DOHH2 (cell line): Measurements from ENCODE around the gene CDC25C.
A peak's percentile ranks its signal among the peaks of the same experiment; 100 is the strongest.

Experiments
- H3F3A ChIP-seq: fragments of 200-600 bp; sonication (generic), shearing (Covaris generic); 2 replicates; pipeline ENCODE4 v1.6.0; 2016; ENCODE audit warnings: antibody characterized with exemption, mild to moderate bottlenecking; ENCODE audit not compliant: control insufficient read depth, insufficient read depth
- H3K27ac ChIP-seq: fragments of 200-600 bp; sonication (generic); 2 replicates; pipeline ENCODE4 v1.5.1; 2014; ENCODE audit warnings: low read depth, mild to moderate bottlenecking, low read length, moderate library complexity
- H3K27me3 ChIP-seq: fragments of 200-600 bp; sonication (generic); 2 replicates; pipeline ENCODE4 v1.6.1; 2014; ENCODE audit warnings: mild to moderate bottlenecking, low read length, mixed read lengths; ENCODE audit not compliant: control insufficient read depth
- H3K36me3 ChIP-seq: fragments of 200-600 bp; sonication (generic); 2 replicates; pipeline ENCODE4 v1.6.1; 2014; ENCODE audit warnings: mild to moderate bottlenecking, low read length, moderate library complexity, mixed read lengths; ENCODE audit not compliant: control insufficient read depth
- H3K4me1 ChIP-seq: fragments of 200-600 bp; sonication (generic); 2 replicates; pipeline ENCODE4 v1.6.1; 2014; ENCODE audit warnings: mild to moderate bottlenecking, low read length, mixed read lengths; ENCODE audit not compliant: control insufficient read depth
- H3K4me2 ChIP-seq: fragments of 200-600 bp; sonication (generic); 2 replicates; pipeline ENCODE4 v1.6.0; 2014; ENCODE audit warnings: mild to moderate bottlenecking, low read length, moderate library complexity
- H3K4me3 ChIP-seq: fragments of 200-600 bp; sonication (generic); 2 replicates; pipeline ENCODE4 v1.5.1; 2014; ENCODE audit warnings: mild to moderate bottlenecking, low read length, mixed read lengths
- H3K79me2 ChIP-seq: fragments of 200-600 bp; sonication (generic); 2 replicates; pipeline ENCODE4 v1.6.1; 2014; ENCODE audit warnings: mild to moderate bottlenecking, low read length, mixed read lengths; ENCODE audit not compliant: control insufficient read depth
- H3K9me2 ChIP-seq: fragments of 200-600 bp; sonication (generic); replicated peaks from 2 replicates; pipeline ENCODE4 v1.6.1; 2014; ENCODE audit warnings: mild to moderate bottlenecking, low read length, mixed read lengths; ENCODE audit not compliant: control insufficient read depth
- H3K9me3 ChIP-seq: fragments of 200-600 bp; sonication (generic); 2 replicates; pipeline ENCODE4 v1.6.1; 2014; ENCODE audit warnings: antibody characterized with exemption, low read length, mixed read lengths; ENCODE audit not compliant: control insufficient read depth, insufficient read depth
- H4K20me1 ChIP-seq: fragments of 200-600 bp; sonication (generic); 2 replicates; pipeline ENCODE4 v1.6.0; 2014; ENCODE audit warnings: low read depth, mild to moderate bottlenecking, antibody characterized with exemption, low read length, moderate library complexity; ENCODE audit not compliant: control insufficient read depth, insufficient read depth
- EZH2phosphoT487 ChIP-seq: fragments of 200-600 bp; sonication (generic); IDR thresholded peaks from 2 replicates; pipeline ENCODE4 v1.6.1; 2017; ENCODE audit warnings: borderline replicate concordance, mild to moderate bottlenecking, antibody characterized with exemption, low read length, moderate library complexity, mixed read lengths
- TF ChIP-seq, protein P1 (sequence below): fragments of 200-600 bp; sonication (generic); IDR thresholded peaks from one replicate; pipeline ENCODE4 v1.5.1; 2014; ENCODE audit warnings: antibody characterized with exemption, mild to moderate bottlenecking, low read depth, low read length; ENCODE audit not compliant: poor library complexity, severe bottlenecking

The CDC25C gene

DNA sequence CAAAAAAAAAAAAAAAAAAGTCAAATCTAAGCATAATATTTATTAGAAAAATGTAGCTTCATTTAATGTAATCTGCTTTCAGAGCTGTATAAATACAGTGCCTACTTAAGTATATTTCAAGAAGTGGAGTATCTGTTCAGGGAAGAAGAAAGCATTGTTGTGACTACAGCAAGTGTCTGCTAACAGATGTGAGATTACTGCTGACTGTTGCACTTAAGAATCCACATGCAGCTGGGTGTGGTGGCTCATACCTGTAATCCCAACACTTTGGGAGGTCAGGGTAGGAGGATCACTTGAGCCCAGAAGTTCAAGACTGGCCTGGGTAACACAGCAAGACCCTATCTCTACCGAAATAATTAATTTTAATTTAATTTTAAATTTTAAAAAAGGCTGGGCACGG, 39.9 kb upstream of the CDC25C start:
- no peaks in the 10 kb centered on the region for H3K9me2 ChIP-seq
- TF ChIP-seq, protein P1, sequence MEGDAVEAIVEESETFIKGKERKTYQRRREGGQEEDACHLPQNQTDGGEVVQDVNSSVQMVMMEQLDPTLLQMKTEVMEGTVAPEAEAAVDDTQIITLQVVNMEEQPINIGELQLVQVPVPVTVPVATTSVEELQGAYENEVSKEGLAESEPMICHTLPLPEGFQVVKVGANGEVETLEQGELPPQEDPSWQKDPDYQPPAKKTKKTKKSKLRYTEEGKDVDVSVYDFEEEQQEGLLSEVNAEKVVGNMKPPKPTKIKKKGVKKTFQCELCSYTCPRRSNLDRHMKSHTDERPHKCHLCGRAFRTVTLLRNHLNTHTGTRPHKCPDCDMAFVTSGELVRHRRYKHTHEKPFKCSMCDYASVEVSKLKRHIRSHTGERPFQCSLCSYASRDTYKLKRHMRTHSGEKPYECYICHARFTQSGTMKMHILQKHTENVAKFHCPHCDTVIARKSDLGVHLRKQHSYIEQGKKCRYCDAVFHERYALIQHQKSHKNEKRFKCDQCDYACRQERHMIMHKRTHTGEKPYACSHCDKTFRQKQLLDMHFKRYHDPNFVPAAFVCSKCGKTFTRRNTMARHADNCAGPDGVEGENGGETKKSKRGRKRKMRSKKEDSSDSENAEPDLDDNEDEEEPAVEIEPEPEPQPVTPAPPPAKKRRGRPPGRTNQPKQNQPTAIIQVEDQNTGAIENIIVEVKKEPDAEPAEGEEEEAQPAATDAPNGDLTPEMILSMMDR, result no peak
- no peak for TF ChIP-seq EZH2phosphoT487
- peaks cover 9% of the 10 kb centered on the region; the same call in 1 of the 2 replicates for H4K20me1 ChIP-seq
- H3K27ac ChIP-seq, result no peak overlapping the region
- no peak overlapping the region for H3K4me2 ChIP-seq
- no peaks in the 10 kb centered on the region for H3K9me3 ChIP-seq
- H3K4me1 ChIP-seq, result peaks cover 16% of the 10 kb centered on the region
- peaks cover 24% of the 10 kb centered on the region for H3K36me3 ChIP-seq
- no peaks in the 10 kb centered on the region for H3K27me3 ChIP-seq
- no peaks in the 10 kb centered on the region for H3F3A ChIP-seq
- peaks cover 68% of the 10 kb centered on the region for H3K79me2 ChIP-seq
- H3K4me3 ChIP-seq, result no peak overlapping the region

DNA sequence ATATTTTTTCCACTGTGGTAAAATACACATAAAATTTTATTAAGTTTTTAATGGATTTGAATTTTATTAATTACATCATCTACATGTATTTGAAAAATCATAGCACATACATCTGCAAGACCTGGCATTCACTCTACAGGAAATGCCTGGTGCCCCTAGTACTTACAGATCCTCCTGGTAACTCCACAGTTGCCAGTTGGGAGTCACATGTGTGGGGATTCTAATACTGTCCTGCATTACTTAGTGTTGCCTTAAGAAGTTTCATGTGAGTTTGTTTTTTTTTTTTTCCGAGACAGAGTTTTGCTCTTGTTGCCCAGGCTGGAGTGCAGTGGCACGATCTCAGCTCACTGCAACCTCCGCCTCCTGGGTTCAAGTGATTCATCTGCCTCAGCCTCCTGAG, 38.9 kb upstream of the CDC25C start:
- no peak overlapping the region for H3K4me3 ChIP-seq
- peaks cover 9% of the 10 kb centered on the region; the same call in 1 of the 2 replicates for H4K20me1 ChIP-seq
- H3K4me1 ChIP-seq, result peaks cover 16% of the 10 kb centered on the region

DNA sequence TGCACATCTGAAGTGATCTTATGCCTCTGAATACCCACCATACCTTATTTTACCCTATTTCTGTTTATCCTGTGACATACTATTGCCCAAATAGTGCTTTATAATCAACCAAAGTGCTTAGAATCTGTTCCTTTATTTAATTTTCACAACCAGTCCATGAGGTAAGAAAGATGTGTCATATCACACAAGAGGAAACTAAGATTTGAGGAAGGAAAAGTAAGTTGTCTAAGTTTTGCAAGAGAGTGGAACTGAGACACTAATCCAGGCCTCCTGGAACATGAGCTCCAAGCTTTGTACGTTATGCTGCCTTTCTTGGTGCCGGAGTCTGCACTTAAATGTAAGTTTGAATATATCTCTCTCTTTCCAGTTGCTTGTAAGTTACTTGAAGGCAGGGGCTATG, 38.1 kb upstream of the CDC25C start:
- Histone ChIP-seq H3F3A (no peaks in the 10 kb centered on the region), H3K4me1 (peaks cover 16% of the 10 kb centered on the region), H3K27me3 (no peaks in the 10 kb centered on the region), H3K9me3 (no peaks in the 10 kb centered on the region), H3K4me2 (peak overlapping the region; percentile 28), H4K20me1 (peaks cover 10% of the 10 kb centered on the region), H3K27ac (no peak overlapping the region), H3K79me2 (peaks cover 85% of the 10 kb centered on the region), H3K36me3 (peaks cover 17% of the 10 kb centered on the region), H3K4me3 (no peak overlapping the region), H3K9me2 (no peaks in the 10 kb centered on the region)
- TF ChIP-seq EZH2phosphoT487, result no peak
- TF ChIP-seq, protein P1, result no peak

More for the DNA sequence above, 38.9 kb upstream of the CDC25C start:
- H3K27me3 ChIP-seq, result no peaks in the 10 kb centered on the region
- no peaks in the 10 kb centered on the region for H3K9me3 ChIP-seq
- no peak overlapping the region for H3K27ac ChIP-seq
- no peak for TF ChIP-seq EZH2phosphoT487
- TF ChIP-seq, protein P1, result no peak
- H3F3A ChIP-seq, result no peaks in the 10 kb centered on the region
- H3K4me2 ChIP-seq, result no peak overlapping the region
- H3K9me2 ChIP-seq, result no peaks in the 10 kb centered on the region
- H3K36me3 ChIP-seq, result peaks cover 21% of the 10 kb centered on the region
- peaks cover 77% of the 10 kb centered on the region for H3K79me2 ChIP-seq

DNA sequence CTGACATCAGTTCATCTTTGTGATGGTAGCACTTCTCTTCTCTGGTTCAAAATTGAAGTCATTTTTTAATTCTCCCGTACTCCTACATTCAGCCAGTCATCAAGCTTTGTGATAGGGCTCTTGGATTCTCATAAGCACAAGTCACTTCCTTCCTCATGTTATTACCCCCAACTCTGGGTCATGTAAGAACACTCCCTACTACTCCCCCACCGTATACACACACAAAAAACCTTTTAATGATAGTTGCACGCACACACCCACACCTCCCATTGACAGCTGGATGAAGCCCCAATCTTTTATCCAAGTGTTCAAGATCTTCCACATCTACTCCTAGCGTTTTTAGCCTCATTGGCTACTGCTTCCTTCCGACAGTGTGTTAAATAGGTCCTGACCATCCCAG, 37.7 kb upstream of the CDC25C start:
- Histone ChIP-seq H3K4me1 (peaks cover 16% of the 10 kb centered on the region), H3K4me3 (no peak overlapping the region), H3K9me2 (no peaks in the 10 kb centered on the region), H3F3A (no peaks in the 10 kb centered on the region), H3K36me3 (peaks cover 13% of the 10 kb centered on the region), H3K4me2 (peak overlapping the region; percentile 28), H3K9me3 (no peaks in the 10 kb centered on the region), H4K20me1 (peaks cover 12% of the 10 kb centered on the region), H3K27ac (no peak overlapping the region), H3K79me2 (peaks cover 90% of the 10 kb centered on the region), H3K27me3 (no peaks in the 10 kb centered on the region)
- no peak for TF ChIP-seq EZH2phosphoT487
- TF ChIP-seq, protein P1, result no peak
